Esophagus squamous epithelium (tissue), 5 donors: ENCODE measurements around the gene NCBP3. TPM values are rescaled to one million over a fixed set of nuclear protein-coding genes. Genes with fewer than 3 reads are reported as not detected.

ENCODE experiments used
- DNase-seq: peaks from one replicate; lab custom pipeline; 2025; lab: John Stamatoyannopoulos, UW
- H3K27ac ChIP-seq, 4 donors: fragments of 200-600 bp; sonication (generic); one replicate each; pipeline ENCODE4 v1.5.1; 2016 to 2019; ENCODE audit warnings: mild to moderate bottlenecking in 1 of 4
- H3K27me3 ChIP-seq, 4 donors: fragments of 200-600 bp; sonication (generic); 1 replicate in 3 of 4; 2 replicates in 1 of 4; pipeline versions ENCODE4 v1.5.1 to v1.6.0; 2017 to 2021; ENCODE audit warnings: antibody characterized with exemption in 1 of 4
- H3K36me3 ChIP-seq, 3 donors: fragments of 200-600 bp; sonication (generic); one replicate each; pipeline ENCODE4 v1.5.1; 2016 to 2019
- H3K4me1 ChIP-seq, 3 donors: fragments of 200-600 bp; sonication (generic); one replicate each; pipeline ENCODE4 v1.5.1; 2017 to 2019
- H3K4me3 ChIP-seq, 4 donors: fragments of 200-600 bp; sonication (generic); 1 replicate in 3 of 4; 2 replicates in 1 of 4; pipeline ENCODE4 v1.5.1; 2016 to 2019; ENCODE audit warnings: mild to moderate bottlenecking in 2 of 4, moderate library complexity in 1 of 4
- H3K9me3 ChIP-seq, 3 donors: fragments of 200-600 bp; sonication (generic); one replicate each; pipeline ENCODE4 v1.5.1; 2016 to 2019
- CTCF ChIP-seq, 6 experiments: fragments of 450-650 bp in 4 of 6; fragments of 200-600 bp in 2 of 6; sonication (generic) in 2 of 6; IDR thresholded peaks; one replicate each; pipeline ENCODE4 v1.5.1; 2016 to 2019; ENCODE audit warnings: antibody characterized with exemption in 6 of 6, mild to moderate bottlenecking in 4 of 6, moderate library complexity in 4 of 6
- POLR2A ChIP-seq, 4 donors: fragments of 450-650 bp; IDR thresholded peaks; one replicate each; pipeline ENCODE4 v1.6.1; 2017; ENCODE audit warnings: antibody characterized with exemption in 4 of 4, mild to moderate bottlenecking in 4 of 4, moderate library complexity in 3 of 4
- WGBS, 2 donors: methylation state at CpG; one replicate each; pipeline ENCODE4 v1.1.5; 2018; 5-methylcytosine and 5-hydroxymethylcytosine counted together
- intact Hi-C: fragments of 100-400 bp; cut with DNase I; formaldehyde crosslinking; loops from one replicate; pipeline ENCODE4 v1.15.0; 2022
- total RNA-seq, 4 donors: library from RNA; depleted of rRNA; stranded (reverse); fragments of >200 nt; gene quantifications; one replicate each; pipeline ENCODE4 v1.1.0, GENCODE V29; 2016
- donor health status: DM: yes; HTN: yes; CAD: no.

NCBP3 gene
- total RNA-seq, 4 donors from 2014 or later: 12.1 to 26.1 (median 17.1) TPM

GRCh38 chr17:3804503-3804931 is 41.5 kb downstream of the NCBP3 start:
- no peak overlapping the region for H3K4me3 ChIP-seq
- no peak overlapping the region for H3K27ac ChIP-seq
- TF ChIP-seq POLR2A (IDR thresholded peaks at IDR 0.05): no peak
- TF ChIP-seq CTCF (IDR thresholded peaks at IDR 0.05): no peak
- peaks cover 0 to 25% (median 18%) of the 10 kb centered on the region in 3 donors for H3K4me1 ChIP-seq
- 91 to 92% methylated on average over 4 to 5 of the region's 6 CpGs for WGBS, 2 donors
- no peaks in the 10 kb centered on the region for H3K9me3 ChIP-seq
- intact Hi-C loops: no loop called here
- DNase-seq: no peak
- peaks cover 0 to 42% (median 4%) of the 10 kb centered on the region in 3 donors for H3K36me3 ChIP-seq
- H3K27me3 ChIP-seq: no peaks in the 10 kb centered on the region

GRCh38 chr17:3803308-3803640 is 42.8 kb downstream of the NCBP3 start:
- TF ChIP-seq CTCF (IDR thresholded peaks at IDR 0.05) (no peak), POLR2A (IDR thresholded peaks at IDR 0.05) (no peak)
- Histone ChIP-seq H3K36me3 (peaks cover 0 to 30% (median under 1%) of the 10 kb centered on the region in 3 donors), H3K27ac (peak overlapping the region in 3 of 4 donors; percentile 75 to 93 (median 86)), H3K4me1 (peaks cover 0 to 25% (median 18%) of the 10 kb centered on the region in 3 donors), H3K9me3 (no peaks in the 10 kb centered on the region), H3K4me3 (no peak overlapping the region), H3K27me3 (no peaks in the 10 kb centered on the region)
- no peak for DNase-seq
- intact Hi-C loops: no loop called here
- WGBS, 2 donors: 68 to 69% methylated on average over 5 of the region's 5 CpGs

GRCh38 chr17:3802461-3803307 is 43.4 kb downstream of the NCBP3 start:
- Histone ChIP-seq H3K36me3 (peaks cover 0 to 24% (median 0%) of the 10 kb centered on the region in 3 donors), H3K27ac (peak overlapping the region; percentile 59 to 93 (median 80)), H3K27me3 (no peaks in the 10 kb centered on the region), H3K4me1 (peaks cover 0 to 25% (median 18%) of the 10 kb centered on the region in 3 donors), H3K9me3 (no peaks in the 10 kb centered on the region), H3K4me3 (no peak overlapping the region)
- intact Hi-C loops: no loop called here
- no peak for TF ChIP-seq CTCF (IDR thresholded peaks at IDR 0.05)
- TF ChIP-seq POLR2A (IDR thresholded peaks at IDR 0.05): no peak
- DNase-seq: no peak
- WGBS, 2 donors: 64 to 76% methylated on average over 12 to 14 of the region's 19 CpGs

- WGBS, 2 donors: 93% methylated on average over 10 of the region's 10 CpGs
- H3K4me1 ChIP-seq: peaks cover 0 to 25% (median 18%) of the 10 kb centered on the region in 3 donors
- H3K27me3 ChIP-seq: no peaks in the 10 kb centered on the region
- DNase-seq: no peak
- intact Hi-C loops: no loop called here
- peak overlapping the region; percentile 59 to 93 (median 80) for H3K27ac ChIP-seq
- TF ChIP-seq POLR2A (IDR thresholded peaks at IDR 0.05) (no peak), CTCF (IDR thresholded peaks at IDR 0.05) (no peak)
- H3K4me3 ChIP-seq: no peak overlapping the region
- peaks cover 0 to 15% (median 0%) of the 10 kb centered on the region in 3 donors for H3K36me3 ChIP-seq
- no peaks in the 10 kb centered on the region for H3K9me3 ChIP-seq
Measured at GRCh38 chr17:3801792-3802191, 44.3 kb downstream of the NCBP3 start.

GRCh38 chr17:3801347-3801746 is 44.7 kb downstream of the NCBP3 start:
- peak overlapping the region in 1 of 4 donors; percentile 86 for H3K27ac ChIP-seq
- DNase-seq: no peak
- intact Hi-C loops: no loop called here
- H3K4me1 ChIP-seq: peaks cover 0 to 25% (median 18%) of the 10 kb centered on the region in 3 donors
- no peak overlapping the region for H3K4me3 ChIP-seq
- no peaks in the 10 kb centered on the region for H3K27me3 ChIP-seq
- TF ChIP-seq POLR2A (IDR thresholded peaks at IDR 0.05) (no peak), CTCF (IDR thresholded peaks at IDR 0.05) (no peak)
- H3K9me3 ChIP-seq: no peaks in the 10 kb centered on the region
- 100% methylated on average over 2 of the region's 7 CpGs; no CpG with 5 or more reads in 1 of the 2 donors for WGBS, 2 donors
- H3K36me3 ChIP-seq: peaks cover 0 to 11% (median 0%) of the 10 kb centered on the region in 3 donors
